AG09309 (cell line): ENCODE measurements around the gene PRLR.

Experiments used
- DNase-seq: peaks from one replicate; pipeline ENCODE4 v3.0.0-alpha.2; 2010; ENCODE audit warnings: low read depth
- H3K4me3 ChIP-seq: 2 replicates; pipeline ENCODE4 v1.5.1; 2011; ENCODE audit warnings: mild to moderate bottlenecking, low read depth, low read length, moderate library complexity; ENCODE audit not compliant: control insufficient read depth
- TF ChIP-seq, protein P1 (sequence below): IDR thresholded peaks from 2 replicates; pipeline ENCODE4 v1.5.1; 2011; ENCODE audit warnings: mild to moderate bottlenecking, low read depth, low read length, inconsistent platforms; ENCODE audit not compliant: insufficient read depth, control insufficient read depth; ENCODE audit errors: missing control alignments

PRLR gene

DNA sequence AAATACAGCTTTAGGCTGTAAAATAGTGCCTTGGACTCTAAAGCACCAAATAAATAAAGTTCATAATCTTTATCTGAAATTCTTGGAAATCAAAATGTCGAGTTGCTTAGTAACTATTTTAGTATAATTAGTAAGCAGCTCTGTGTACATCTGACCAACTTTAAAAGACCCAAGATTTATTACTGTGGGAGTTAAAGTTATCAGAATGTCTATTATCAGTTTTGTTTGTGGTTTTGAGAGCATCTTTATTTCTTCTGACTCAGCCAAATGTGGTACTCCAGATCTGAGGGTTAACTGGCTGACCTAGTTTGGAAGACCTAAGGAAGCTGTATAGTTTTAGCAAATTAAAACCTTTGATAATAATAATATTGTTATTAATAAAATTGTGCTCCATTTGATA is 81.2 kb downstream of the PRLR start:
- DNase-seq = no peak
- TF ChIP-seq, protein P1, sequence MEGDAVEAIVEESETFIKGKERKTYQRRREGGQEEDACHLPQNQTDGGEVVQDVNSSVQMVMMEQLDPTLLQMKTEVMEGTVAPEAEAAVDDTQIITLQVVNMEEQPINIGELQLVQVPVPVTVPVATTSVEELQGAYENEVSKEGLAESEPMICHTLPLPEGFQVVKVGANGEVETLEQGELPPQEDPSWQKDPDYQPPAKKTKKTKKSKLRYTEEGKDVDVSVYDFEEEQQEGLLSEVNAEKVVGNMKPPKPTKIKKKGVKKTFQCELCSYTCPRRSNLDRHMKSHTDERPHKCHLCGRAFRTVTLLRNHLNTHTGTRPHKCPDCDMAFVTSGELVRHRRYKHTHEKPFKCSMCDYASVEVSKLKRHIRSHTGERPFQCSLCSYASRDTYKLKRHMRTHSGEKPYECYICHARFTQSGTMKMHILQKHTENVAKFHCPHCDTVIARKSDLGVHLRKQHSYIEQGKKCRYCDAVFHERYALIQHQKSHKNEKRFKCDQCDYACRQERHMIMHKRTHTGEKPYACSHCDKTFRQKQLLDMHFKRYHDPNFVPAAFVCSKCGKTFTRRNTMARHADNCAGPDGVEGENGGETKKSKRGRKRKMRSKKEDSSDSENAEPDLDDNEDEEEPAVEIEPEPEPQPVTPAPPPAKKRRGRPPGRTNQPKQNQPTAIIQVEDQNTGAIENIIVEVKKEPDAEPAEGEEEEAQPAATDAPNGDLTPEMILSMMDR = no peak
- no peak overlapping the region for H3K4me3 ChIP-seq

DNA sequence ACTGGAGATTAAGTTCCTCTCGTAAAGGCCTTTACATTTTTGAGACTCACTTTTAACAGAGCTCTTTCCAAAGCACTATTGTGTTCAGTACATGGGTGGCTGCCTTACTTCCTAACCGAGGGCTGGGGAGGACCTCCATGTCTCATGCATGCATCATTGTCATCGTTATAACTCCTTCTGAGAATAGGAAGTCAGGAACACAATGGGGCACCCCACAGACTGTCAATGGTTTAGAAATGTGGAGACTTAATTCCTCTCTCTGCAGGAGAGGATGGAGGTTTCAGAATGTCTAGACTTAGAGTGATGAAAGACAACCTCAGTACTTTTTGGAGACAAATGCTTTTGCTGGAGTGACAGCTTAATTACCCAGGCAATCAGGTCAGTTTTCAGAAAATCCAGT is 83.9 kb downstream of the PRLR start:
- H3K4me3 ChIP-seq = no peak overlapping the region
- DNase-seq = no peak

DNA sequence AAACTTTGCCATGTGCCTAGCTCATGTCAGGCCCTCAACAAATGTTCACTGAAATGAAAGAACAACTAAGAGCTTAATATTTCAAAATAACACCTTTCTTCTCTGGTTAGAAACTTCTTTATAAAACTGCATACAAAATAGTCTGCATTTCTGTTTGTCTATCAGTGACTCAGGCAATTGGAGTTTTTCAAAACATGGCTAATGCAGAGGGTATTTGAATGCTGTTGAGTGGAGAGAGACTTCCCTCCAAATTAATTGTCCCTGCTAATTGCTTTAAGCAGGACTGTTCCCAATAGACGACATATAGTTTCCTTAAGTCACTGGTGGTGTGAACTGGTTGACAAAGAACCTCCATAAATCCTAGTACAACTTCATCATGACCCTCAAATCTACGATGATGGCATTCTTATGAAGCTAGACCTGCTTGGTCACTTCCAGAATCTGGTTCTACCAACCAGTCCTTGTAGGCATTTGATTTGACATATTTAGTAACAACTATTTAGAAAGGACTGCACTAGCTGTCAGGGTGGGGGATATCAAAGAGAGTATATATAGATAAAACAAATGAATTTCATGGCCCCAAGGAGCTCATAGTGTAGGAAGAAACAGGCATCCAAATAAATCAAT is 84.5 kb downstream of the PRLR start:
- no peak overlapping the region for H3K4me3 ChIP-seq
- no peak for DNase-seq
- TF ChIP-seq, protein P1 = no peak

More for the DNA sequence above, 83.9 kb downstream of the PRLR start:
- TF ChIP-seq, protein P1 = no peak

- DNase-seq = no peak
- no peak overlapping the region for H3K4me3 ChIP-seq
- TF ChIP-seq, protein P1 = no peak
Measured at GRCh38 chr5:35145012-35145411, 85.3 kb downstream of the PRLR start.

- TF ChIP-seq, protein P1 = no peak
- no peak overlapping the region for H3K4me3 ChIP-seq
- no peak for DNase-seq
Measured at GRCh38 chr5:35143841-35144240, 86.4 kb downstream of the PRLR start.

- DNase-seq = no peak
- TF ChIP-seq, protein P1 = no peak
- no peak overlapping the region for H3K4me3 ChIP-seq
Measured at GRCh38 chr5:35141739-35142138, 88.5 kb downstream of the PRLR start.
